HG03066 (cell line): Measurements from ENCODE around the gene NT5C2.
"Not testable (repeated sequence)": the region's sequence is repeated elsewhere in the genome, so short reads cannot be mapped to it uniquely, and the experiment has no call there.

ENCODE experiments used
- ATAC-seq: cut with Tn5 transposase; IDR thresholded peaks from one replicate; pipeline ENCODE4 v1.9.1; 2021; ENCODE audit warnings: low read depth; ENCODE audit not compliant: unreplicated experiment

The NT5C2 gene

GRCh38 chr10:103167554-103167953, 25.5 kb downstream of the NT5C2 start:
- not testable (repeated sequence) for ATAC-seq

- ATAC-seq: no peak
Observed at GRCh38 chr10:103166523-103166922, 26.5 kb downstream of the NT5C2 start.

- not testable (repeated sequence) for ATAC-seq
Observed at GRCh38 chr10:103163766-103164403, 29.2 kb downstream of the NT5C2 start.

- no peak for ATAC-seq
Observed at GRCh38 chr10:103157246-103157645, 35.8 kb downstream of the NT5C2 start.

DNA sequence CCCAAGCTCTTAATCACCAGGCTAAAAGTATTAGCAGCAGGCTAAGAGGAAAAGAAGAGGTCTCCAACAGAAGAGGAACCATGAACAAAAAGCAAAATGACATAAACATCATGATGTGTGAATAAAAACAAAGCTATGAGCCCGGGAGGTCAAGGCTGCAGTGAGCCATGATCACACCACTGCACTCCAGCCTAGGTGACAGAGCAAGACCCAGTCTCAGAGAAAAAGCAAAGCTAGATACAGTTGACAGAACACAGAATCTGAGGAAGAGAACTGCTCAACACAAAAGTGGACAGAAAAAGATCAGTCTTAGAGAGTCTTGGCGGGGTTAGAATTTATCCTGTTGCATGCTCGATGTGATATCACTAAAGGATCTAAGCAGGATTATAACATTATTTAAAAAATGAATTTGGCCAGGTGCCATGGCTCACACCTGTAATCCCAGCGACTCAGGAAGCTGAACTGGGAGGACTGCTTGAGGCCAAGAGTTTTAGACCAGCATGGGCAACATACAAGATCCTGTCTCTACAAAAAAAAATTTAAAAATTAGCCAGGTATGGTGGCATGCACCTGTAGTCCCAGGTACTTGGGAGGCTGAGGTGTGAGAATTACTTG, 37.5 kb downstream of the NT5C2 start:
- ATAC-seq: no peak

DNA sequence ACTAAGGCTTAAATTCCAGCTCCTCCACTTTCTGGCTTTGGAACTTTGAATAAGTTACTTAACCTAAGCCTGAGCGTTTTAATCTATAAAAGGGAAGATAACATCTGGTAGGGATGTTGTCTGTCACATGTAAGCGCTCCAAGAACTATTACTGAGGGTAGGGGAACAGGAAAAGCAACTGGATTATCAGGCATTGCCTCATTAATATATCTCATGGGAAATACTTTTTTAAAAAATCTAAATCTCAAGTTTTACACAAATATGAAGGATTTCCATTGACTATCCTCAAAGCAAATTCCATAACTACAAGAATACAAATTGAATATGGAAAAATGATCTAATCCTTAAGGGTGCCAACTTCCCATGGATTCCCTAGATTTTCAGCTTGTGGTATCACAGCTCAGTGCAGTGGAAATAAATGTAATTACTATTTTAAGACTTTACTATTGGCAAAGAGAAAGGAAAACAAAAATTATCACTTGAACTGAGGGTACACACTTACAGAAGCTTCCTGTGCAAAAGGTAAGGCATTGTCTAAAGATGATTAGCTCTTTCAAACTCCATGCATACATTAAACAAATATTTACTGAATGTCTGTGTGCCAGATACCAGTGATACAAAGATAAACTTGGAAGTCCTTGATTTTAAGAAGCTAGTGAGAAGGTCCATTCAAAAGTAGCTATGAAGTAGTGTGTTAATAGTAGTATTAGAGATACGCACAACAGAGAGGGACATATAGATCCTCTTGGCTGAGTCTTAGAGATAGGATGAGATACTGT, 38.4 kb downstream of the NT5C2 start:
- ATAC-seq: no peak

DNA sequence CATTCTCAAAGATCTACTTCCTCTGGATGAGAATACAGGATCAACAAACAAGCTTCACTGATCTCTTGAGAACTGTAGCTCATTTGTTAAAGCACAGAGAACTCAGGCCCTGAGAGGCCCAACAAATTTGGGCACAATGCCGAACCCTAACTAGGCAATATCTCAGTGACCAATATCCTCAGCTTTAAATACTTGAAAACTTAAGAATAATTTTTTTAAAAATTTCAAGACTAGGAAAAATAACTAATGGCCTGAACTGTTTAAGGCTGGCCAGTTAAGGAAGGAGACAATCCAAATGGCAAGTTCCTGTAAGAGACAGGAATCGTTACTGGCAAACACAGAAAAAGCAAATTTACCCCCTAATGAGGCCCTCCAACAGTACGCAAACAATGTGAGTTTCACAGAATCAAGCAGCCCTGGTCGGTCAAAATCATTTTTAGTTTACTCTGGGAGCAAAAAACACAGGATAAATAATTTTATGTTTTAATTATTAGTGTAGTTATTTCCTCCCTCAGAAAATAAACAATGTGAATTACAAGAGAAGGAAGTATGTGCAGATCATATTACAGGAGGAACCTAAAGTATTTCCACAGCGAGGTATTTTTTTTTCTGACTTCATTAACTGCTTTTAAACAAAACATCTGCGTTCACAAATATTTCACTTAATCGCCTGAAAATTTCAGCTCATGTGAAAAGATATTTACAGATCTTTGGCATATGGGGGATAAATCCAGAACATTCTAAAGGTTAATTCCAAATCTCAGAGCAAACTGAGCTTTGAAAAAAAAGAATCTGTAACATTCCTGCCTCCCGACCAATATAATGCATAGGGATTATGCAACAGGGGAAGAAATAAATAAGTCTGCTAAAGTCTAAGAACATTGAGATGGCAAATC, 39.5 kb downstream of the NT5C2 start:
- no peak for ATAC-seq

DNA sequence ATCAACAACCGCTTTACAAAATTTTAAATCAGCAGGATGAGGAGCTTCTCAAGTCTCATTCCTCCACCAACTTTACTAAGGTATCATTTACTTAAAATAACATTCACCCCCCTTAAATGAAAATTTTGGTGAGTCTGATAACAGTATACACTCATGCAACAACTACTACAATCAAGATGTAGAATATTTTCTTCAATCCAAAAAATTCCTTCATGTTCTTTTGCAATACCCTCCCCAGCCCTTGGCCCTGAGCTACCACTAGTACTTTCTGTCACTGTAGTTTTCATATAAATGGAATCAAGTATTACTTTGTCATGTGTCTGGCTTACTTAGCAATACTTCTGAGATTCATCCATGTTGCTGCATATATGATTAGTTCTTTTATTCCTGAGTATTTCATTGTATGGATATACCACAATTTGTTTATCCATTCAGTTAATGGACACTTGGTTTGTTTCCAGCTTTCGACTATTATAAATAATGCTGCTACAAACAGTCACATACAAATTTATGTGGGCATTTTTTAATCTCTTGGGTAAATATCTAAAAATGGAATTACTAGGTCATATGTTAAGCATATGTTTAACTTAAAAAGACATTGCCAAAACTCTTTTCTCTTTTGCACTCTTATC, 43.0 kb downstream of the NT5C2 start:
- ATAC-seq: no peak

- no peak for ATAC-seq
Observed at GRCh38 chr10:103147645-103148044, 45.4 kb downstream of the NT5C2 start.

DNA sequence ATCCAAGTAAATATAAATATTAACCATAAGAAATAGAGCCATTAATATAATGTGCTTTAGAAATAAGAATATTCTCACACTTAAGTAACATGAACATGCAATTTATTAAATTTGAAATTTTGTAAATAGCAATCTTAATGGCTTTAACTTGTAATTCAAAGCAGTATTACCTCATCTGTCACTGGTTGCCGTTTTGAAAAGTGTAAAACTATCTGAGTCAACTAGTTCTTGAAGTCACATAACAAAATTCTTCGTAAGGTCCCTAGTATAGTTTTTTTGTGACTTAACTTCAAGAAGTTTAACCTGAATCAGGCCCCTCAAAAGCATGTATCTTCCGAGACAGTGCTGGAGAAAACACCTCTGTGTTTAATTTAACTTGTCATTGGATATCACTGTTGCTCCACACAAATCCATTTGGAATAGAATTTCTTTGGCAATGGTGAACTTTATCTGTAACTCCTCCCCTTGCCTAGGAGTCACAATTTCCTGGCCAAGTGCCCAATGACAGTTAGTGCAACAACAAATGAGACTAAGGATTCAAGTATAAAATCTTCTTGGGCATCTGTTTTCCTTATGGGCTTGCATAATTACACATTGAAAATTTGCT, 47.1 kb downstream of the NT5C2 start:
- no peak for ATAC-seq

DNA sequence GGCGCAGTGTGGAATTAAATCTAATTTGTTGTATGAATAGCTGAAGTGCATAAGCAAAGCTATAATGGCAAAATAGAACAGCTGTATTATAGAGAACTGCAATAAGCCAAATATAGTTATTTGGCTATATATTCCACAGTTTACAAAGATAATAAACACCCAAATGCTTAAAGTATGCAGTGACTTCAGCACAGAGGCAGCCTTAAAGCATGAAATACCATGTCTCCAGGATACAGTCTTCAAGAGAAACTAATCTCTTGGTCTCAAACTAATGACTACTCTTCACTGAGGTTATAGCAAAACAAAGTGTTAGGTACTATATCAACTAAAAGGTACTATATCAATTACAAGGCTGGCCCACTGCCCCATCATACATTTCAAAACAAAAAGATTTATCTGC, 48.0 kb downstream of the NT5C2 start:
- no peak for ATAC-seq

- ATAC-seq: no peak
Observed at GRCh38 chr10:103144041-103144440, 49.0 kb downstream of the NT5C2 start.

DNA sequence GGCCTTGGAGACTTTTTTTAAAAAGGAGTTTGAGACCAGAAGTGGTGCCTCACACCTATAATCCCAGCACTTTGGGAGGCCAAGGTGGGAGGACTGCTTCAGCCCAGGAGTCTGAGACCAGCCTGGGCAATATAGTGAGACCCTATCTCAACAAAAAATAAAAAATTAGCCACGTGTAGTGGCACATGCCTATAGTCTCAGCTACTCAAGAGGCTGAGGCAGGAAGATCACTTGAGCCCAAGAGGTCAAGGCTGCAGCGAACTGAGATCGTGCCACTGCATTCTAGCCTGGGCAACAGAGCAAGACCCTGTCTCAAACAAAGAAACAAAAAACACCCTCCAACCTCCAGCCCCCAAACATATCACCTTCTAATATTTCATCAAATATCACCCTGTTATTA, 49.4 kb downstream of the NT5C2 start:
- not testable (repeated sequence) for ATAC-seq

DNA sequence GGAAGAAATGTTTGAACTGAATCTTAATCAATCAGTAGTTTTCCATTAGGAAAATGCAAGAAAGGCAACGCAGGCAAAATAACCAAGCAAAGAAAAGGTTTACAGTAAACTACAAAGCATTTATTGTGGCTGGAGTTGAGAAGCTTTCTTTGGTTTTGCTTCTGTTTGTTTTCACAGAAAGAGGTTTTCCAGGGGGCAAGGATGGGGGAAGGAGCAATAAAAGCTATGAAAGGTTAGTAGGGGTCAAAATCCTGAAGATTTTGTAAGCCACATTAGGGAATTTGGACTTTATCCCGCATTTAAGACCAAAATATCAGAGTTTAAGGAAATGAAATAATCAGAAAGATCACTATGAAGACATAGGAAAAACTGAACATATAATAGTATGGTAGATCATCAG, 51.1 kb downstream of the NT5C2 start:
- ATAC-seq: no peak

DNA sequence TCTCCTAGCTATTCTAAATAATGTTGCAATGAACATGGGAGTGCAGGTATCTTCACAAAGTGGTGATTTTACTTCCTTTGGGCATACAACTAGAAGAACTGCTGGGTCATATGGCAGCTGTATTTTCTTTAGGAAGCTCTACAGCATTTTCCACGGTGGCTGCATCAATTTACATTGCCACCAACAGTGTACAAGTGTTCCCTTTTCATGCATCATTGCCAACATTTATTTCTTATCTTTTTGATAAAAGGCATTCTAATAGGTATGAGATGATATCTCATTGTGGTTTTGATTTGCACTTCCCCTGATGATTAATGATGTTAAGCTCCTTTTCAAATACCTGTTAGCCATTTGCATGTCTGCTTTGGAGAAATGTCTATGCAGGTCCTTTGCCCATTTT, 52.6 kb downstream of the NT5C2 start:
- ATAC-seq: no peak

- ATAC-seq: no peak
Observed at GRCh38 chr10:103139803-103140202, 53.3 kb downstream of the NT5C2 start.

DNA sequence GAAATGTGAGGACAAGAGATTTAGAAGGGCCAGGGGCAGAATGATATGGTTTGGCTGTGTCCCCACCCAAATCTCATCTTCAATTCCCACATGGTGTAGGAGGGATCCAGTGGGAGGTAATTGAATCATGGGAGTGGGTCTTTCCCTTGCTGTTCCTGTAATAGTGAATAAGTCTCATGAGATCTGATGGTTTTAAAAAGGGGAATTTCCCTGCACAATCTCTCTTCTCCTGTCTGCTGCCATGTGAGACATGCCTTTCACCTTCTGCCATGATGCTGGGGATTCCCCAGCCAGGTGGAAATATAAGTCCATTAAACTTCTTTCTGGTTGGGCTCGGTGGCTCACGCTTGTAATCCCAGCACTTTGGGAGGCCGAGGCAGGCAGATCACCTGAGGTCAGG, 57.9 kb downstream of the NT5C2 start:
- not testable (repeated sequence) for ATAC-seq

GRCh38 chr10:103130910-103131309, 62.2 kb downstream of the NT5C2 start:
- no peak for ATAC-seq

DNA sequence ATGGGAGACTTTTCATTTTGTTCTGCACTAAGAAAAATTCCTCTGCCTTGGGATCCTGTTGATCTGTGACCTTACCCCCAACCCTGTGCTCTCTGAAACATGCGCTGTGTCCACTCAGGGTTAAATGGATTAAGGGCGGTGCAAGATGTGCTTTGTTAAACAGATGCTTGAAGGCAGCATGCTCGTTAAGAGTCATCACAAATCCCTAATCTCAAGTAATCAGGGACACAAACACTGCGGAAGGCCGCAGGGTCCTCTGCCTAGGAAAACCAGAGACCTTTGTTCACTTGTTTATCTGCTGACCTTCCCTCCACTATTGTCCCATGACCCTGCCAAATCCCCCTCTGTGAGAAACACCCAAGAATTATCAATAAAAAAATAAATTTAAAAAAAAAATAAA, 62.9 kb downstream of the NT5C2 start:
- not testable (repeated sequence) for ATAC-seq

GRCh38 chr10:103127241-103127640, 65.8 kb downstream of the NT5C2 start:
- no peak for ATAC-seq
